Renal pelvis (tissue), 4 donors: ENCODE measurements around the gene FAM9C. TPM values are rescaled to one million over a fixed set of nuclear protein-coding genes. Genes with fewer than 3 reads are reported as not detected.

Experiments used
- DNase-seq: peaks from one replicate; pipeline ENCODE4 v3.0.0-alpha.2; 2013
- polyA plus RNA-seq, 3 donors: library from polyadenylated mRNA; unstranded; fragments of 120-200 nt; gene quantifications; one replicate each; pipeline ENCODE4 v1.2.1, GENCODE V29; 2013; ENCODE audit not compliant: insufficient read length in 3 of 3

FAM9C gene
- polyA plus RNA-seq, 3 donors = 0.19 to 0.65 (median 0.49) TPM

- no peak for DNase-seq
Measured at GRCh38 chrX:13007519-13008188, 36.8 kb downstream of the FAM9C start.

DNA sequence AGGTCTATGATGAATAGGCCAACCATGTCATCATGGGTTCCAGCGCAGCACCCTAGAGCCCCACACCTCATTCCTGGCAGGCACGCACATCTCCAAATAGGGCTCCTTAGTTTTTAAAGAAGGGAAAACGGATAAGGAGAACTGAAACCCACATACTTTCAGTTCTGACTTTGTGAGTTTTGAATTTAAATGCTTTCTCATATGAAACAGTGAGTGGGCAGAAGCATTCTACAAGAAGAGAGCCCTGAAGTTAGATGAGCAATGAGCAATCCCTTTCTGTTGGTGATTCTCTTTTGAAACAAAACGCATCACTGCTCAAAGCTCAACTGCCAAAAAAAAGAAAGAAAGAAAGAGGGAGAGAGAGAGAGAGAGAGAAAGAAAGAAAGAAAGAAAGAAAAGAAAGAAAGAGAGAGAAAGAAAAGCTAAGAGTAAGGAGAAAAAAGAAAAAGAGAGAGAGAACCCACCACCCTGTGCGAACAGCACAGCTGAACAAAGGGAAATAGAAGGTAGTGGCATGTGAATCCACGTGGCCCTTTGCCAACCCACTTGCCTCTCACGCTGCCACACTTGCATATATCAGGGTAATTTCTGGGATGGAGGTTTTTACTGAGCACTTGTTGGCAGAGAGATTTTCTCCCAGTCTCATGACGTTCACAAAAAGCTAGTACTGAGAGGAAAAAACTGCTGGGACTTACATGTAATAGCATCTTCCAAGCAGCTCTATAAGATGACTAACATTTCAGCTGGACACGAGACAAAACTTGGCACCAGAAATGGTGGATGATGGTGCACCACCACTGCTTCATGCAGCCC, 38.6 kb downstream of the FAM9C start:
- DNase-seq = no peak

- no peak for DNase-seq
Measured at GRCh38 chrX:13001961-13002671, 42.3 kb downstream of the FAM9C start.

- no peak for DNase-seq
Measured at GRCh38 chrX:13001097-13001496, 43.3 kb downstream of the FAM9C start.

DNA sequence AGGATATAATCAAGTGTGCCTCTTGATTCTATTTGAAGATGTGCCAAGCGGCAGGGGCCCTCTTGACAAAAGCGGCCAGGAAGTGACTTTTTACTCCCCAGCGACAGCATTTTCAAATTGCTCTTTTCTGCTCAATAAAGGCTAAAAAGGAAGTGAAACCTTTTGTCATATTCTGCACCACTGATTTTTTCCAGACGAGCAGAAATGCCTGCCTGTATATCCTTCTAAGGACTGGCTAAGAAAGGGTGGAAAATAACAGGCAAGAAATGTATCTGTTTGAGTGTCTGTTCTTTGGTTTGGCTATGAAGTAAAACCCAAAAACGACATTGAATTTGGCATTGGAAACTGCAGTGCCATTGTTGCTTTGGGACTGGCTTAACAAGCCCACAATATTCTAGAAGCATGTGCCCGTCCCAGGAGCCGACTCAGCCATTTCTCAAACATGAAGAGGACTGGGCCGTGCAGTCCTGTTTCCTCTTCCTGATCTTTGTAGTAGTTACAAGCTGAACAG, 44.1 kb downstream of the FAM9C start:
- DNase-seq = no peak

GRCh38 chrX:12999422-12999821, 45.0 kb downstream of the FAM9C start:
- no peak for DNase-seq

- no peak for DNase-seq
Measured at GRCh38 chrX:12997906-12998687, 46.3 kb downstream of the FAM9C start.

GRCh38 chrX:12996934-12997435, 47.4 kb downstream of the FAM9C start:
- DNase-seq = no peak

- no peak for DNase-seq
Measured at GRCh38 chrX:12994321-12994720, 50.1 kb downstream of the FAM9C start.

GRCh38 chrX:12993826-12994225, 50.6 kb downstream of the FAM9C start:
- DNase-seq = no peak

- DNase-seq = no peak
Measured at GRCh38 chrX:12992544-12993118, 51.8 kb downstream of the FAM9C start.

DNA sequence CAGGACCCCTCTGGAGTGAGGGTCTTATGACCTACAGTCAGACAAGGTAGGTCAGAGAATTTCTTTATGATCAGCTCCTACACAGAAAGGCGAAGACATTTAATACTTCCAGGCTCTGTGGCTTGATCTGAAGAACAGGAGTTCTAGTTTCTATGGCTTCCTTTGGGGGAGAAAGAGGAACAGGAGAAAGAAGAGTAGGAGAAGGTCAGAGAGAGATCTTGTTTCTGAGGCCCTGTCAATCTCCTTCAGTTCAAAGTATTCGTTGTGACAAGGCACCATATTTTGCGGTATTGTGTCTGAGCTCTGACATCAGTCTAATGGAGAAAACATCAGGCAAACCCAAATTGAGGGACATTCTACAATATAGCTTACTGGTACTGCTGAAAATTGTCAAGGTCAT, 52.8 kb downstream of the FAM9C start:
- no peak for DNase-seq

DNA sequence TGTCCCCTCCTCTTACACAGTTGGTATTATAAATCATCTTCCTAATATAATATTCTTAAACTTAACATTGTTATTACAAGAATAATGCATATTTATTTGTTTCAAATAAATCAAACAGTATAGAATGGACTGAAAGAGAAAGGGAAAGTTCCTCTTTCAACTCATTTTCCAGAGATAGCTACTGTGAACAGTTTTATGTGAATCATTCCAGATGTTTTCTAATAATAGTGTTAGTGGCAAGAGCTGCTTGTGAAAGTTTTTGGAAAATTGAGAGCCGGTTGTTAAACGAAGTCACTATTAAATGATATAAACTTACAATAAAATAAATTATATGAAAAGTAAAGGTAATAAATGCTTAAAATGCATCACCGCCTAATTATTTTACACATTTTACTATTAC, 55.0 kb downstream of the FAM9C start:
- no peak for DNase-seq

DNA sequence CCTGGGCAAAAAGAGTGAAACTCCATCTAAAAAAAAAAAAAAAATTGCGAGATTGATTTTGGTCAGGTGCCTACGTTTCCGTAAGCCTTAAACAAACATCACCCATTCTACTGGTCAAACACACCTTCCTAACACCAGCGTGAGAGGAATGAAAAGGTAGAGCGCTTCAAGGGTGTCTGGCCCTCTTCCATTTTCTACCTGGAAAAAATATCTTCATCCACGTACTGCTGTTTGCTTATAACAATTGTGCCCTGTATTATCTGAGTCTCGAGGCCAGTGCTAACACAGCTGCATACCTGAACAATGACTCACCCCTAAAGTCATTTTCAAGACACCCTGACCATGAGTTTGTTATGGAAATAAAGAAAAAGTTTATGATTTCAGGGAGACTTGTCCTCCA, 55.6 kb downstream of the FAM9C start:
- no peak for DNase-seq

- no peak for DNase-seq
Measured at GRCh38 chrX:12987900-12988594, 56.4 kb downstream of the FAM9C start.

DNA sequence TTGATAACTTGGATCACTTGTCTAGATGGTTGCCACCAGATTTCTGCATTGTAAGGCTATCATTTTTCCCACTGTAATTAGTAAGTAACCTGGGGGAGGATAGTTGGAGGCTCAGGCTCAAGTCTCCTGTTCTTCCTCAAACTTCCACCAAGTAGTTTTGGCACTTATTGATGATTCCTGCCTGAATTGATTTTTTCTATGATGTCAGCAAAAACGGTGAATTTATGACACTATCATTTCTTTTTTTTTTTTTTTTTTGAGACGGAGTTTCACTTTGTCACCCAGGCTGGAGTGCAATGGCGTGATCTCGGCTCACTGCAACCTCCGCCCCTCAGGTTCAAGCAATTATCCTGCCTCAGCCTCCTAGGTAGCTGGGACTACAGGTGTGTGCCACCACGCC, 57.1 kb downstream of the FAM9C start:
- DNase-seq = no peak

GRCh38 chrX:12986886-12987285, 57.5 kb downstream of the FAM9C start:
- no peak for DNase-seq

GRCh38 chrX:12986164-12986779, 58.1 kb downstream of the FAM9C start:
- no peak for DNase-seq
